GM23338 (cell line): ENCODE measurements around the gene SRPX. TPM values are rescaled to one million over a fixed set of nuclear protein-coding genes. Genes with fewer than 3 reads are reported as not detected.

Source experiments
- ATAC-seq: fragments of 200-7000 bp; cut with Tn5 transposase; 3 replicates; pipeline ENCODE4 v1.9.1; 2020
- DNase-seq: peaks from one replicate; pipeline ENCODE4 v3.0.0-alpha.2; 2015; ENCODE audit warnings: low spot score
- H2AFZ ChIP-seq: fragments of 200-600 bp; sonication (generic); 2 replicates; pipeline ENCODE4 v1.8.0; 2016; ENCODE audit warnings: antibody characterized with exemption, mild to moderate bottlenecking, moderate library complexity
- H3F3A ChIP-seq: fragments of 200-600 bp; sonication (generic); replicated peaks from 2 replicates; pipeline ENCODE4 v1.8.0; 2017; ENCODE audit warnings: antibody characterized with exemption, mixed run types, low read depth
- H3K27ac ChIP-seq: fragments of 200-600 bp; sonication (generic); 2 replicates; pipeline ENCODE4 v1.6.1; 2016; ENCODE audit warnings: low read depth
- H3K27me3 ChIP-seq: fragments of 200-600 bp; sonication (generic); 2 replicates; pipeline ENCODE4 v1.8.0; 2016; ENCODE audit warnings: mild to moderate bottlenecking, mixed run types, moderate library complexity; ENCODE audit not compliant: insufficient read depth
- H3K36me3 ChIP-seq: fragments of 200-600 bp; sonication (generic); 2 replicates; pipeline ENCODE4 v1.8.0; 2016; ENCODE audit warnings: mild to moderate bottlenecking; ENCODE audit not compliant: insufficient read depth
- H3K4me1 ChIP-seq: fragments of 200-600 bp; sonication (generic); 2 replicates; pipeline ENCODE4 v1.8.0; 2016; ENCODE audit warnings: mild to moderate bottlenecking, moderate library complexity; ENCODE audit not compliant: insufficient read depth
- H3K4me2 ChIP-seq: fragments of 200-600 bp; sonication (generic); 2 replicates; pipeline ENCODE4 v1.7.1; 2017; ENCODE audit warnings: mixed run types
- H3K4me3 ChIP-seq: fragments of 200-600 bp; sonication (generic); 2 replicates; pipeline ENCODE4 v1.6.1; 2016; ENCODE audit warnings: mixed run types
- H3K79me2 ChIP-seq: fragments of 200-600 bp; sonication (generic); replicated peaks from 2 replicates; pipeline ENCODE4 v1.8.0; 2017; ENCODE audit warnings: mild to moderate bottlenecking; ENCODE audit not compliant: insufficient read depth
- H3K9me2 ChIP-seq: fragments of 200-600 bp; sonication (generic); 2 replicates; pipeline ENCODE4 v1.8.0; 2017; ENCODE audit not compliant: insufficient read depth
- H4K20me1 ChIP-seq: fragments of 200-600 bp; sonication (generic); replicated peaks from 2 replicates; pipeline ENCODE4 v1.8.0; 2017; ENCODE audit warnings: mild to moderate bottlenecking; ENCODE audit not compliant: insufficient read depth
- H3K27ac Mint-ChIP-seq: 2 replicates; pipeline ENCODE4 v1.8.0; 2020; ENCODE audit warnings: inconsistent platforms, mild to moderate bottlenecking, moderate library complexity, mixed read lengths
- H3K27me3 Mint-ChIP-seq: 3 replicates; pipeline ENCODE4 v1.8.0; 2022; ENCODE audit warnings: low read depth, mild to moderate bottlenecking, moderate library complexity, mixed read lengths, inconsistent platforms; ENCODE audit not compliant: insufficient read depth, poor library complexity
- H3K36me3 Mint-ChIP-seq: 3 replicates; pipeline ENCODE4 v1.8.0; 2021; ENCODE audit warnings: low read depth, mild to moderate bottlenecking, inconsistent platforms, moderate library complexity, mixed read lengths
- H3K4me1 Mint-ChIP-seq: 3 replicates; pipeline ENCODE4 v1.8.0; 2020; ENCODE audit warnings: mild to moderate bottlenecking, inconsistent platforms, mixed read lengths
- H3K4me3 Mint-ChIP-seq: 3 replicates; pipeline ENCODE4 v1.8.0; 2021; ENCODE audit warnings: moderate library complexity, mild to moderate bottlenecking, inconsistent platforms, mixed read lengths
- H3K9me3 Mint-ChIP-seq: 3 replicates; pipeline ENCODE4 v1.8.0; 2020; ENCODE audit warnings: moderate library complexity, mild to moderate bottlenecking, inconsistent platforms, mixed read lengths
- CREB1 ChIP-seq: fragments of 250-450 bp; sonication (Bioruptor Pico); IDR thresholded peaks from 2 replicates; pipeline ENCODE4 v1.5.0; 2020; ENCODE audit warnings: low read depth, mild to moderate bottlenecking, moderate library complexity
- EZH2 ChIP-seq: fragments of 200-600 bp; sonication (generic); IDR thresholded peaks from one replicate; pipeline ENCODE4 v1.8.0; 2017; ENCODE audit warnings: antibody characterized with exemption, mild to moderate bottlenecking, low read depth; ENCODE audit not compliant: unreplicated experiment
- JUNB ChIP-seq: IDR thresholded peaks from one replicate; pipeline ENCODE4 v1.6.1; 2016; ENCODE audit warnings: antibody characterized with exemption; ENCODE audit not compliant: unreplicated experiment
- POLR2AphosphoS5 ChIP-seq: IDR thresholded peaks from 2 replicates; pipeline ENCODE4 v1.6.1; 2016; ENCODE audit warnings: antibody characterized with exemption, low read depth
- STAT1 ChIP-seq: IDR thresholded peaks from one replicate; pipeline ENCODE4 v1.6.1; 2016; ENCODE audit warnings: antibody characterized with exemption; ENCODE audit not compliant: unreplicated experiment
- polyA plus RNA-seq: library from polyadenylated mRNA; unstranded; fragments of >200 nt; fragmentation: Nextera tagmentation; extraction: Ambion mirVana; gene quantifications from 2 replicates; pipeline ENCODE4 v1.2.1, GENCODE V29; 2016
- total RNA-seq: library from RNA; depleted of rRNA; stranded (reverse); fragments of >200 nt; shearing (Covaris generic); gene quantifications from 2 replicates; pipeline ENCODE4 v1.2.3, GENCODE V29; 2014
- TF ChIP-seq, protein P1 (sequence below): fragments of 250-450 bp; sonication (Bioruptor Pico); IDR thresholded peaks from 2 replicates; pipeline ENCODE4 v1.5.0; 2020; ENCODE audit warnings: mild to moderate bottlenecking, moderate library complexity

The SRPX gene
- total and polyA plus RNA-seq, 2 experiments from 2014 or later, result 14.3 to 16.9 TPM

DNA sequence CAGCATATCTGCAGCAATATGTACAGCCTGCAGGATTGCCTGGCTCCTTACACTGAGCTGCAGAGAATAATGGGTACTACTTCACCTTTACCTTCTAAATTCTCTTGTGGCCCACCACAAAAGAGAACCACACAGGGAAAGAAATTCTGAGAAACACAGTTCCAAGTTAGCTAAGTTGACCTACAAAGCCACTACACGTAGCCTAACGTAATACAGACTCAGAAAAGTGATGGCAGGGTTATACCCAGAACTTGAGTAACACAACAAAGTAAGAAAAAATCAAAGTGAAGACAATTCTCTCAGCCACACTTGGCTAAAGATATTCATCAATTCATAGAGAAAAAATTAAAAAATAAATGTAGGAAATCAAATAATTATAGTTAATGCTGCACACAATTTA is 26.4 kb upstream of the SRPX start (continued):
- TF ChIP-seq, protein P1, sequence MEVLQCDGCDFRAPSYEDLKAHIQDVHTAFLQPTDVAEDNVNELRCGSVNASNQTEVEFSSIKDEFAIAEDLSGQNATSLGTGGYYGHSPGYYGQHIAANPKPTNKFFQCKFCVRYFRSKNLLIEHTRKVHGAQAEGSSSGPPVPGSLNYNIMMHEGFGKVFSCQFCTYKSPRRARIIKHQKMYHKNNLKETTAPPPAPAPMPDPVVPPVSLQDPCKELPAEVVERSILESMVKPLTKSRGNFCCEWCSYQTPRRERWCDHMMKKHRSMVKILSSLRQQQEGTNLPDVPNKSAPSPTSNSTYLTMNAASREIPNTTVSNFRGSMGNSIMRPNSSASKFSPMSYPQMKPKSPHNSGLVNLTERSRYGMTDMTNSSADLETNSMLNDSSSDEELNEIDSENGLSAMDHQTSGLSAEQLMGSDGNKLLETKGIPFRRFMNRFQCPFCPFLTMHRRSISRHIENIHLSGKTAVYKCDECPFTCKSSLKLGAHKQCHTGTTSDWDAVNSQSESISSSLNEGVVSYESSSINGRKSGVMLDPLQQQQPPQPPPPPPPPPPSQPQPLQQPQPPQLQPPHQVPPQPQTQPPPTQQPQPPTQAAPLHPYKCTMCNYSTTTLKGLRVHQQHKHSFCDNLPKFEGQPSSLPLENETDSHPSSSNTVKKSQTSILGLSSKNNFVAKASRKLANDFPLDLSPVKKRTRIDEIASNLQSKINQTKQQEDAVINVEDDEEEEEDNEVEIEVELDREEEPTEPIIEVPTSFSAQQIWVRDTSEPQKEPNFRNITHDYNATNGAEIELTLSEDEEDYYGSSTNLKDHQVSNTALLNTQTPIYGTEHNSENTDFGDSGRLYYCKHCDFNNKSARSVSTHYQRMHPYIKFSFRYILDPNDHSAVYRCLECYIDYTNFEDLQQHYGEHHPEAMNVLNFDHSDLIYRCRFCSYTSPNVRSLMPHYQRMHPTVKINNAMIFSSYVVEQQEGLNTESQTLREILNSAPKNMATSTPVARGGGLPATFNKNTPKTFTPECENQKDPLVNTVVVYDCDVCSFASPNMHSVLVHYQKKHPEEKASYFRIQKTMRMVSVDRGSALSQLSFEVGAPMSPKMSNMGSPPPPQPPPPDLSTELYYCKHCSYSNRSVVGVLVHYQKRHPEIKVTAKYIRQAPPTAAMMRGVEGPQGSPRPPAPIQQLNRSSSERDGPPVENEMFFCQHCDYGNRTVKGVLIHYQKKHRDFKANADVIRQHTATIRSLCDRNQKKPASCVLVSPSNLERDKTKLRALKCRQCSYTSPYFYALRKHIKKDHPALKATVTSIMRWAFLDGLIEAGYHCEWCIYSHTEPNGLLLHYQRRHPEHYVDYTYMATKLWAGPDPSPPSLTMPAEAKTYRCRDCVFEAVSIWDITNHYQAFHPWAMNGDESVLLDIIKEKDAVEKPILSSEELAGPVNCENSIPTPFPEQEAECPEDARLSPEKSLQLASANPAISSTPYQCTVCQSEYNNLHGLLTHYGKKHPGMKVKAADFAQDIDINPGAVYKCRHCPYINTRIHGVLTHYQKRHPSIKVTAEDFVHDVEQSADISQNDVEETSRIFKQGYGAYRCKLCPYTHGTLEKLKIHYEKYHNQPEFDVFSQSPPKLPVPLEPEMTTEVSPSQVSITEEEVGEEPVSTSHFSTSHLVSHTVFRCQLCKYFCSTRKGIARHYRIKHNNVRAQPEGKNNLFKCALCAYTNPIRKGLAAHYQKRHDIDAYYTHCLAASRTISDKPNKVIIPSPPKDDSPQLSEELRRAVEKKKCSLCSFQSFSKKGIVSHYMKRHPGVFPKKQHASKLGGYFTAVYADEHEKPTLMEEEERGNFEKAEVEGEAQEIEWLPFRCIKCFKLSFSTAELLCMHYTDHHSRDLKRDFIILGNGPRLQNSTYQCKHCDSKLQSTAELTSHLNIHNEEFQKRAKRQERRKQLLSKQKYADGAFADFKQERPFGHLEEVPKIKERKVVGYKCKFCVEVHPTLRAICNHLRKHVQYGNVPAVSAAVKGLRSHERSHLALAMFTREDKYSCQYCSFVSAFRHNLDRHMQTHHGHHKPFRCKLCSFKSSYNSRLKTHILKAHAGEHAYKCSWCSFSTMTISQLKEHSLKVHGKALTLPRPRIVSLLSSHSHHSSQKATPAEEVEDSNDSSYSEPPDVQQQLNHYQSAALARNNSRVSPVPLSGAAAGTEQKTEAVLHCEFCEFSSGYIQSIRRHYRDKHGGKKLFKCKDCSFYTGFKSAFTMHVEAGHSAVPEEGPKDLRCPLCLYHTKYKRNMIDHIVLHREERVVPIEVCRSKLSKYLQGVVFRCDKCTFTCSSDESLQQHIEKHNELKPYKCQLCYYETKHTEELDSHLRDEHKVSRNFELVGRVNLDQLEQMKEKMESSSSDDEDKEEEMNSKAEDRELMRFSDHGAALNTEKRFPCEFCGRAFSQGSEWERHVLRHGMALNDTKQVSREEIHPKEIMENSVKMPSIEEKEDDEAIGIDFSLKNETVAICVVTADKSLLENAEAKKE (CRISPR knock-in tag), result no peak
- no peak for TF ChIP-seq STAT1

DNA sequence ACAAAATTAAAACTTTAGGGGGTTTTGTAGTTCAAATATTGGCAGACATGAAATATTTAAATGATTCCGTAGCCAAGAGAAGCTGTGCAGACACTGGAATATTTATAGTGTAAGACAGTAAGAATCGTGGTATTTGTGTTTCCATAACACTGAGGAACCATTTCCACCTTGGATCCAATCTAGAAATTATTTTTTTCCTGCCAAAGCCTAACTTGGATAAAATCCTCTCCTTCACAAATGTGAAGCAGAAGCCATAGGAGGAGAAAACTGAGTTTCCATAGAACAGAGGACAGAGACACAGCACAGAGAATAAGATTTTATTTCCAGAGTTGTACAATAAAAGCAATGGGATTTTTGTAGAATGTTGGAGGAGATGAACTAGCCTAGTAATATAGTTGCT is 19.9 kb upstream of the SRPX start:
- Histone ChIP-seq H3K9me2 (no peaks in the 10 kb centered on the region), H2AFZ (no peak overlapping the region), H3F3A (no peaks in the 10 kb centered on the region), H3K4me3 (no peak overlapping the region), H3K27ac (no peak overlapping the region), H3K79me2 (no peaks in the 10 kb centered on the region), H4K20me1 (no peaks in the 10 kb centered on the region), H3K4me2 (no peak overlapping the region), H3K4me1 (no peaks in the 10 kb centered on the region), H3K27me3 (no peaks in the 10 kb centered on the region), H3K36me3 (no peaks in the 10 kb centered on the region)
- Mint-ChIP-seq H3K9me3 (no peaks in the 10 kb centered on the region), H3K27me3 (no peaks in the 10 kb centered on the region), H3K4me3 (no peak overlapping the region), H3K36me3 (no peaks in the 10 kb centered on the region), H3K4me1 (no peaks in the 10 kb centered on the region), H3K27ac (no peak overlapping the region)
- ATAC-seq (no peak), DNase-seq (no peak)
- TF ChIP-seq POLR2AphosphoS5 (no peak), CREB1 (CRISPR knock-in tag) (no peak), EZH2 (no peak), STAT1 (no peak), JUNB (no peak)
- TF ChIP-seq, protein P1 (CRISPR knock-in tag), result no peak
